Raji (cell line): ENCODE measurements around the gene NANP.

Source experiments
- POLR2A ChIP-seq: IDR thresholded peaks from 2 replicates; pipeline ENCODE4 v1.6.1; 2011; ENCODE audit warnings: low read depth, low read length, control low read depth; ENCODE audit not compliant: insufficient read depth

The NANP gene

DNA sequence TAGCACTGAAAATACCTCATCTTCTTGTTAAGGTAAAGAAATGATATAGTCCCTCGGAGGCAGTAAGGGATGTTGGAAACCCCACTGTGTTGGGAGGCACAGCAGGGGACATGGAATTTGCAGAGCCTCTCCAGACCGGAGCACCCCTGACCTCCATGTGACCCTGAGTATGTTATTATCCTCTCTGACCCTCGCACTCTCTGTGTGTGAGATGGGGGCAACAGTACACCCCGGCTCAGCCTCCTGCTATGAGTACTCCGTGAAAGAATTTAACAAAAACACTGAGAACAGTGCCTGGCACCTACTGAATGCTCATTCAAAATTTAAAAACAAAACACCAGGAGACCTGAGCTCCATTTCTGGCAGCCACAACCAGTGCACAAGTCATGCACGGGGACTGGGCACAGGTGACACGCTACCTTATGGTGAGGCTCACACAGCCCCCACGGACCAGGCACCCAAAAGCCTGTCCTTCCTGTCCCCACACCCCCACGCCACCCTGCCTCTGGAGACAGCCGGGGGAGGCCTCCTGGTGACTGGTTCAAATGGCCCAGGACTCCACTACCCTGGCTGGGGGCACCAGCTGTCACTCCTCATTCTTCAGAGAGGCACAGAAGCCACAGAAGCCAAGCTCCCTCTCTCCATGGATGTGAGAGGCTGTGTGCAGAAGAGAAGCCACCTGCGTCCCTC is 44.6 kb downstream of the NANP start:
- TF ChIP-seq POLR2A = no peak

DNA sequence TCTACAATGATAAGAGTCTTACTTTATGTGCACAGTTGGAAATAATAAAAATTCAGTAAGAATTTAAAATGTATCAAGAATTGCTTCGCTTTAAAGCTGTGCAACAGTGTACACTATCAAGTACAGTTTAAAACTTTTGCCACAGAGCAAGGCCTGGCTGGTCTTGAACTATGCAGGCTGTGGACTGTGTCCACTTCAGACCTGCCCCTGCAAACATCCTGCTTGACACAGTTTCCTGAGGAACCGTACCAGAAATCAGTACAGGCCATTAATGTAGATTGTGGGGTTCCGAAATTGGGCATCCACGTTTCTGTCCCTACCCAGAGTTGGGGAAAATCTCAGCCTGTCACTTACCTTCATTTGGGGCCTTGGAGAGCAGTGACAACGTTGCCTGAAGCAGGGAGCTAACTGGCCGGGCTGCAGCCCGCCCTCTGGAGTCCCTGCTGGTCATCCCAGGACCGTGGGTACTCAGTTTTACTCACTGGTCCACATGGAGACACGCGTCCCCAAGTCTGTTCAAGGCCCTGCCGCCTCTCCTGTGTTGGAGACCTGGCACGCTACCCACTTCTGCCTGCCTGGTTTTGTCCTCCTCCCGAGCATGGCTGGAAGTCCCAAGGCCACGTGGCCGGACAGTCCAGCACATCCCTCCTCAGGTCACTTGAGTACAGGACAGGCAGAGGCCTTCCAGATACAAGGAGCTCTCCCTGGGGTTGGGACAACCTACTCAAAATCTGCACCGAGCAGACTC is 46.9 kb downstream of the NANP start:
- TF ChIP-seq POLR2A = no peak

DNA sequence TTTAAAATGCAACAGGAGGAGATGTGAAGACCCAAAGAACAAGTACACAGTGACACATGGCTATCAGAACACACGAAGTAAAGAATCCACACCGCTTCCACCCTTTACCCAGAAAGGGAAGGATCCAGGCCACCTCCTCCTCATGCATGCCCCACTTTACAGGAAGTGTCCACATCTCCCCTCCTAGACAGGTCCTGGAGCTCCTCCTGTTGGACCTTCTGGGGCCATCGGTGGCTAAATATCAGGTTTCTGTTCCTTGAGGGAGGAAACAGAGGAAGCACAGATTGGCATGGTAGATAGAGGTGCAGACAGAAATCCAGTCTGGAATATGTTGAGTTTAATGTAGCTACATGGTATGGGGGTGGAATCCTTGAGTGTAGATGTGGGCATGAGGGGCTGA is 49.4 kb downstream of the NANP start:
- TF ChIP-seq POLR2A = no peak

DNA sequence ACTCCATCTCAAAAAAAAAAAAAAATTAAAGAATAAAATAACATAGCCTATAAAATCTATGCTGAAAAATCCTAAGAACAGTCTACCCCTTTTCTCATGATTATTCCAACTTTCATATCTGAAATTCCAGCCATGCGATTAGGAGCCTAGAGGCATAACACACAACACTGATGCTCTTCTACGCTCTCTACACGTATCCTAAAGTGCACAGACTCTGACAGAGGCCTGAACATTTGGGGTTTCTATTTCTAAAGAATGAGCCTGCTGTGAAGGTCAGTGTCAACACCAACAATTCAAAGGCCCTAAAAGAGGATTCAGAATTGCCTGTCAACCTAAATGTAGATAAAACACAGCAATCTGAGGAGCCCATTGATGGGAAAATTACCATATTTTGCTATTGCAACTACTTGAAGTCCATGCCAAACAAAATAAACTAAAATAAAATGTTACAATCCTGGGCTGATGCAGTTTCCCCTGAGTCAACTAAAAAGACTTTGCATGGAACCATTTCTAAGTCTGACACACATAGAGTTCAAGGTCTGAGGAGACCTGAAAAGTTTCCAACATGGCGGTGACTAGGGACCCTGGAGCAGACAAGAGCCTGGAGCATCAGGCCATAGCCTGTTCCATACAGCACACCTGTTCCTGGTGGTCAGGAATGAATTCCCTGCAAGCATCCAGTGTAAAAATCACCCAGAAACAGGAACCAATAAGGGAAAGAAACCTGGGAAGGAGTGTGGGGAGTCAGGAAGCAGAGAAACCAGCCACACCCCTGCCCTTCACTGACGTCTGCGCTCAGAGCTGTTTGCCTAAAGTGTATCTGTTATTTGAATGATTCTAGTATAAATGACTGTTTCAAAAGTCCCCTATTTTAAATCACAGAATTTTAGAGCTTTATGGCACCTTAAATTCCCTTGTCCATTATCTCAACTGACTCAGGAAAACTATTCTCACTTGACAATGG is 50.2 kb downstream of the NANP start:
- no peak for TF ChIP-seq POLR2A

DNA sequence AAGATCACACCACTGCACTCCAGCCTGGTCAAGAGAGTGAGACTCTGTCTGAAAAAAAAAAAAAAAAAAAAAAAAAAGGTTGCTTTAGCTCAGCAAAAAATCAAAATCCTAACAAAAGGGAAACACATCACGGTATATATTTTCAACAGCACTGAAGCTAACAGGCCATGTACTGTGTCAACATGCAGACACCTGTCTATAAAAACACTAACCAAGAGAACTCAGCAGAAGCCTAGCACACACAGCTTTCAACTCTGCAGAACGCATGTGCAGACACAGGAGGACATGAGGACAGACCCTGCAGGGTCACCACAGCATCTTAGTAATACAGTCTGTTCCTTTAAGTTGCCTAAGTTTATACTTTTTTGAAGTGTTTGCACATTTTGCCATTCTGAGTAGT is 52.0 kb downstream of the NANP start:
- no peak for TF ChIP-seq POLR2A

DNA sequence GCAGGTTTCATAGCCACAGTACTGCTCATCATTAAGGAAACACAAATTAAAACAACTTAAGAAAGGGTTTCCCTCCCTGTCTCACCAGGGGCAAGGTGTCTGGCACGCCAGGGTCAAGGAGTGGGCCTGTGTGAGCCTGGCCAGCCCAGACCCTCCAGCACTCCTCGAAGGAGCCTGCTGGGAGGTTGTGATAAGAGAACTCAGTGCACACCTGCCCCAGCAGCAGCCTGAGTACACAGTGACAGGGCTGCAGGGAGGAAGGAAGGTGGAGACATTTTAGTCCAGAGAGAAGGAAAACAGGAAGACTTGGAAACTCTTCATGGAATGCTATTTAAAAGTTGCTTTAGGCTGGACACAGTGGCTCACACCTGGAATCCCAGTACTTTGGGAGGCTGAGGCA is 52.6 kb downstream of the NANP start:
- TF ChIP-seq POLR2A = no peak

DNA sequence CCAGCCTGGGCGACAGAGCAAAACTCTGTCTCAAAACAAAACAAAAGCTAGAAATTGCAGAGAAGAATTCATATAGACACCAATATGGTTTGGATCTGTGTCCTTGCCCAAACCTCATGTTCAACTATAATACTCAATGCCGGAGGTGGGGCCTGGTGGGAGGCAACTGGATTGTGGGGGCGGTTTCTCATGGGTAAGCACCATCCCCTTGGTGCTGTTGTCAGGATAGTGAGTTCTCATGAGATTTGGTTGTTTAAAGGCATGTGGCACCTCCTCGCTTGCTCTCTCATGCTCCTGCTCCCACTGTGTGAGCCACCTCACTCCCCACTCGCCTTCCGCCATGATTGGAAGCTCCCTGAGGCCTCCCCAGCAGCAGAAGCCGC is 53.7 kb downstream of the NANP start:
- TF ChIP-seq POLR2A = no peak

DNA sequence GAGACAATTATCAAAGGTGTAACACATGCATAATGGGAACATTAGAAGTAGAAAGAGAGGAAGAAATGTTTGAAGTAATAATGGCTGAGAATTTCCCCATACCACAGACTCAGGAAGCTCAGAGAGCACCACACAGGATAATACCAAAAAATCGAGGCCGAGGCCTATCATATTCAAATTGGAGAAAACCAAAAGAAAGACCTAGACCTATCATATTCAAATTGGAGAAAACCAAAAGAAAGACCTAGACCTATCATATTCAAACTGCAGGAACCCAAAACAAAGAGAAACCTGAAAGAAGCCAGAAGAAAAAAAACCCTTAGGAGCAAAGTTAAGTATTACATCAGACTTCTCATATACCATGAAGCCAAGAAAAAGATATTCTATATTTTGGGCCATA is 56.5 kb downstream of the NANP start:
- no peak for TF ChIP-seq POLR2A

DNA sequence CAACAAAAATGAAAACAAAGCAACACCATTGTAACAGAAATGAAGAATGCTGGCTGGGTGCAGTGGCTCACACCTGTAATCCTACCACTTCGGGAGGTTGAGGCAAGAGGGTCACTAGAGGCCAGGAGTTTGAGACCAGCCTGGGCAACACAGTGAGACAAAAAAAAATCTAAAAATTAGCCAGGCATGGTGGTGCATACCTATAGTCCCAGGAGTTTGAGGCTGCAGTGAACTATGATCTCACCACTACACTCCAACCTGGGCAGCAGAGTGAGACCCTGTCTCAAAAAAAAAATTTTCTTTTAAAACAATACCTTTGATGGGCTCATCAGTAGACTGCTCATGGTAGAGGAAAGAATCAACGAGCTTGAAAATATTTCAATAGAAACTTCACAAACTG is 57.0 kb downstream of the NANP start:
- no peak for TF ChIP-seq POLR2A

DNA sequence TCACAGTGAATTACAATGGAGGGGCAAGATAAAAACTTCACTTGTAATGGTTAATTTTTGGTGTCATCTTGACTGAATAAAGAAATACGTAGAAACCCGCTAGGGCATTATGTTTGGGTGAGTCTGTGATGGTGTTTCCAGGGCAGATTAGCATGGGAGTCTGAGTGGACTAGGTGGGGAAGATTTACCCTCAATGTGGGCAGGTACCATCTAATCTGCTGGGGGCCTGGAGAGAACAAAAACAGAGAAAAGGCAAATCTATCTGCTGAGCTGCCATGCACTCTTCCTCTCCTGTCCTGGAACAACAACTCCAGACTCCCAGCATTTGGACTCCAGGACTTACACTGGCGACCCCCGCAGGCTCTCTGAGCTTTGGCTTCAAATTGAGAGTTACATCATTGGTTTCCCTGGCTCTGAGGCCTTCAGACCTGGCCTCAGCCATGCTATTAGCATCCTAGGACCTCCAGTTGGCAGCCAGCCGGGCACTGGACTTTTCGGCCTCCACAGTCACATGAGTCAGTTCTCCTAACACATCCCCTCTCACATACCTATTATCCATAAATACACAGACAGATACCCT is 58.1 kb downstream of the NANP start:
- TF ChIP-seq POLR2A = no peak

DNA sequence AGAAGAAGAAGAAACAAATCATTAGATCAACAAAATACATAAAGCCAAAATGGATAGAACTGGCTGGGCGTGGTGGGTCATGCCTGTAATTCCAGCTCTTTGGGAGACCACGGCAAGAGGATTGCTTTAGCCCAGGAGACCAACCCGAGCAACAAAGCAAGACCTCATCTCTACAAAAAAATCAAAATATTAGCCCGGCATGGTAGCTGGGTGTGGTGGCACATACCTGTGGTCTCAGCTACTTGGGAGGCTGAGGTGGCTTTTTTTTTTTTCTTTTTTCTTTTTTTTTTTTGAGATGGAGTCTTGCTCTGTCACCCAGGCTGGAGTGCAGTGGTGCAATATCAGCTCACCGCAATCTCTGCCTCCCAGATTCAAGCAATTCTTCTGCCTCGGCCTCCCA is 59.9 kb downstream of the NANP start:
- no peak for TF ChIP-seq POLR2A

DNA sequence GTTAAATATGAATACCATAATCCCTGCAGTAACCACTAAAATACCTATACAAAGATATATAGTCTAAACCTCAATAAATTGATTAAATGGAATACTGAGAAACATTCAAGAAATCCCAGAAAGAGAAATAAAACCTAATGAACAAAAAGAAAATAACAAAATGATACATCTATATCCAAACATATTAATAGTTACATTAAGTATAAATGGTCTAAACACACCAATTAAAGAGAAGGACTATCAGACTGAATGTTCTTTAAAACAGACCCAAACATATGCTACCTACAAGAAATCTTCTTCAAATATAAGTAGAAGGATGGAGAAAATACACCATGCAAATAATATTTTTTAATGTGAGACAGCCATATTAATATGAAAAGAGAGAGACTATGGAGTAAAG is 60.5 kb downstream of the NANP start:
- no peak for TF ChIP-seq POLR2A
